Dedifferentiated amniotic fluid mesenchymal stem cell (primary cell): Measurements from ENCODE around the gene PDE2A.

Experiments used
- DNase-seq: peaks from one replicate; pipeline ENCODE4 v3.0.0-alpha.2; 2016; ENCODE audit errors: extremely low spot score

The PDE2A gene

GRCh38 chr11:72613977-72614376, 60.2 kb downstream of the PDE2A start:
- no peak for DNase-seq

GRCh38 chr11:72613450-72613849, 60.8 kb downstream of the PDE2A start:
- no peak for DNase-seq

GRCh38 chr11:72609476-72609875, 64.7 kb downstream of the PDE2A start:
- no peak for DNase-seq

GRCh38 chr11:72609045-72609444, 65.2 kb downstream of the PDE2A start:
- DNase-seq = no peak

- no peak for DNase-seq
These were observed 66.7 kb downstream of the PDE2A start for GRCh38 chr11:72607496-72607895.

GRCh38 chr11:72606748-72607468, 67.3 kb downstream of the PDE2A start:
- DNase-seq = no peak

- no peak for DNase-seq
These were observed 68.1 kb downstream of the PDE2A start for GRCh38 chr11:72605973-72606747.

- DNase-seq = no peak
These were observed 70.0 kb downstream of the PDE2A start for GRCh38 chr11:72604256-72604655.

GRCh38 chr11:72602250-72602904, 71.8 kb downstream of the PDE2A start:
- DNase-seq = no peak

- no peak for DNase-seq
These were observed 73.7 kb downstream of the PDE2A start for GRCh38 chr11:72600557-72600956.

- DNase-seq = no peak
These were observed 74.7 kb downstream of the PDE2A start for GRCh38 chr11:72599325-72600117.

- DNase-seq = peak; percentile 19
These were observed 75.3 kb downstream of the PDE2A start for GRCh38 chr11:72598906-72599305.

- DNase-seq = no peak
These were observed 75.8 kb downstream of the PDE2A start for GRCh38 chr11:72598466-72598865.

- DNase-seq = no peak
These were observed 76.5 kb downstream of the PDE2A start for GRCh38 chr11:72597721-72598120.

- no peak for DNase-seq
These were observed 78.9 kb downstream of the PDE2A start for GRCh38 chr11:72595292-72595684.

- DNase-seq = no peak
These were observed 79.5 kb downstream of the PDE2A start for GRCh38 chr11:72594493-72595291.

GRCh38 chr11:72592698-72593495, 81.3 kb downstream of the PDE2A start:
- no peak for DNase-seq

GRCh38 chr11:72591785-72592502, 82.3 kb downstream of the PDE2A start:
- no peak for DNase-seq

GRCh38 chr11:72591023-72591422, 83.2 kb downstream of the PDE2A start:
- no peak for DNase-seq
